Measurements from ENCODE around the gene HEPN1.

DNA sequence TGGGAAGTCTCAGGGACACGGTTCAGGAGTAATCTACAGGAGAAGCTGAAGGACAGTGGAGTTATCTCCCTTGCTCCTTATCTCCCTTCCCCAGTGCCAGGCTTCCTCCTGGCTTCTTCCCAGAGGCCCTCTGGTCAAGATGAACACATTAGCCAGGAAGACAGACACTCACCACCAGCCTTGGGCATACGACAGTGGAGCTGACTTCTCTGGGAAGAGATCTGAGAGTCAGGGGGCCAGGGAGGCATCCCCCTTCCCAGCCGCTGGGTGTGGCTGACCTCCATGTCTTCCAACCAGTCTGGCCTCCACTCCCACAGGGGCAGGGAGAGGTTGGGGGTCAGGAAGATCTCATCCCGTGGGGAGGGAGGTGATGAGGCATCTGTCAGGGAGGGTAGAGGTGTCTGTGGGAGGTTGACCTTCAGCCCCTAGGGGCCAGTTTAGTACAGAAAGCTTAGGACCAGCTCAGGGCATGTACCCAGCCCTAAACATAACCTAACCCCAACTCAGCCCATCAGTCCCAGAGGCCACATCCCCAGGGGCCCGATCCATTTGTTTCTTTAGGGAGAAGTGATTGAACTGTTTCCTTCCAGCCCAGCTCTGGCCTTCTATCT is 34.1 kb upstream of the HEPN1 start:
- TF ChIP-seq CTCF (conservative IDR thresholded peaks at IDR 0.05; ENCODE audit: low read depth, low read length), result no peak
- no peak for TF ChIP-seq EZH2 (IDR thresholded peaks at IDR 0.05; ENCODE audit: borderline replicate concordance, low read depth, low read length, poor library complexity, severe bottlenecking)

Measured in A673 (cell line).